OCI-LY3 (cell line): Measurements from ENCODE around the gene LRRC46.
A peak's percentile ranks its signal among the peaks of the same experiment; 100 is the strongest.

Experiments used
- H2AFZ ChIP-seq: fragments of 200-600, 300-600 bp; shearing (Covaris generic); 2 replicates; pipeline ENCODE4 v1.6.0; 2014; ENCODE audit warnings: antibody characterized with exemption, low read depth, low read length
- H3K27ac ChIP-seq: fragments of 200-600, 300-600 bp; sonication (generic); 2 replicates; pipeline ENCODE4 v1.5.1; 2014; ENCODE audit warnings: mild to moderate bottlenecking, low read length, moderate library complexity, mixed read lengths
- H3K27me3 ChIP-seq: fragments of 200-600, 300-600 bp; sonication (generic); 2 replicates; pipeline ENCODE4 v1.6.1; 2014; ENCODE audit warnings: low read depth, low read length, mixed read lengths
- H3K36me3 ChIP-seq: fragments of 200-600, 300-600 bp; sonication (generic); replicated peaks from 2 replicates; pipeline ENCODE3; 2014; ENCODE audit warnings: low read depth, low read length, mixed read lengths
- H3K4me1 ChIP-seq: fragments of 300-600, 200-600 bp; sonication (generic); 2 replicates; pipeline ENCODE4 v1.6.1; 2014; ENCODE audit warnings: low read length, mixed read lengths
- H3K4me2 ChIP-seq: fragments of 200-600, 300-600 bp; sonication (generic); 2 replicates; pipeline ENCODE4 v1.6.1; 2014; ENCODE audit warnings: low read length, mixed read lengths
- H3K4me3 ChIP-seq: fragments of 300-600, 200-600 bp; sonication (generic); 2 replicates; pipeline ENCODE4 v1.5.1; 2014; ENCODE audit warnings: antibody characterized with exemption, mild to moderate bottlenecking, low read length, moderate library complexity
- H3K79me2 ChIP-seq: fragments of 300-600, 200-600 bp; shearing (Covaris generic); 2 replicates; pipeline ENCODE4 v1.6.1; 2014; ENCODE audit warnings: mild to moderate bottlenecking, low read length, mixed read lengths
- H3K9ac ChIP-seq: fragments of 300-600, 200-600 bp; shearing (Covaris generic); 2 replicates; pipeline ENCODE4 v1.6.0; 2014; ENCODE audit warnings: mild to moderate bottlenecking, low read length, moderate library complexity
- H3K9me3 ChIP-seq: fragments of 200-600, 300-600 bp; shearing (Covaris generic); 2 replicates; pipeline ENCODE4 v1.6.1; 2014; ENCODE audit warnings: low read length, mixed read lengths; ENCODE audit not compliant: insufficient read depth
- H4K20me1 ChIP-seq: fragments of 200-600, 300-600 bp; sonication (generic); 2 replicates; pipeline ENCODE4 v1.6.1; 2016; ENCODE audit warnings: low read length, mixed read lengths; ENCODE audit not compliant: insufficient read depth
- EZH2phosphoT487 ChIP-seq: fragments of 200-600 bp; shearing (Covaris generic); IDR thresholded peaks from 2 replicates; pipeline ENCODE4 v1.6.1; 2018; ENCODE audit warnings: antibody characterized with exemption, mixed run types, low read depth
- TF ChIP-seq, protein P1 (sequence below): fragments of 200-600, 300-600 bp; sonication (generic); IDR thresholded peaks from 2 replicates; pipeline ENCODE4 v1.5.1; 2014; ENCODE audit warnings: antibody characterized with exemption, low read length, low read depth

LRRC46 gene

DNA sequence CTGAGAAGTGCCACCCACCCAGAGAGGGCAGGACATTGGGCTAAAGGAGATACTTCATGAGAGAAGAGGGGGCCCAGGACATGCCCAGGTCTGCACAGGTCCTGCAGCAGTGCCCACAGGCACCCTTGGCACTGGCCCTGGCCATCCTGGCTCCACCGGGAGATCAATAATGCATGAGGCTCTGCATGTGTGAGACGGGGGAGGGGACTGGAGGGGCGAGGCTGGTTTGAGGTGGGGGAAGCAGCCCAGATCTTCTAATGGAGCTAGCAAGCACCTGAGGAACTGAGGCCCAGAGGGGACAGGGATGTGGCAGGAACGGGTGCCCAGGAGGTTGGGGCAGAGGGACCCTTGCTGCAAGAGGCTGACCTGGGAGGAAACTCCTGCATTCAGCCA lies 10.4 kb upstream of the LRRC46 start:
- Histone ChIP-seq H3K79me2 (no peaks in the 10 kb centered on the region), H3K27ac (no peak overlapping the region), H3K27me3 (no peaks in the 10 kb centered on the region), H3K36me3 (peaks cover 9% of the 10 kb centered on the region), H3K4me2 (peak overlapping the region; percentile 85), H3K9ac (peak overlapping the region; percentile 72), H4K20me1 (no peaks in the 10 kb centered on the region), H3K9me3 (no peaks in the 10 kb centered on the region), H3K4me3 (peak overlapping the region; percentile 97), H2AFZ (no peak overlapping the region), H3K4me1 (peaks cover 18% of the 10 kb centered on the region)
- TF ChIP-seq, protein P1, sequence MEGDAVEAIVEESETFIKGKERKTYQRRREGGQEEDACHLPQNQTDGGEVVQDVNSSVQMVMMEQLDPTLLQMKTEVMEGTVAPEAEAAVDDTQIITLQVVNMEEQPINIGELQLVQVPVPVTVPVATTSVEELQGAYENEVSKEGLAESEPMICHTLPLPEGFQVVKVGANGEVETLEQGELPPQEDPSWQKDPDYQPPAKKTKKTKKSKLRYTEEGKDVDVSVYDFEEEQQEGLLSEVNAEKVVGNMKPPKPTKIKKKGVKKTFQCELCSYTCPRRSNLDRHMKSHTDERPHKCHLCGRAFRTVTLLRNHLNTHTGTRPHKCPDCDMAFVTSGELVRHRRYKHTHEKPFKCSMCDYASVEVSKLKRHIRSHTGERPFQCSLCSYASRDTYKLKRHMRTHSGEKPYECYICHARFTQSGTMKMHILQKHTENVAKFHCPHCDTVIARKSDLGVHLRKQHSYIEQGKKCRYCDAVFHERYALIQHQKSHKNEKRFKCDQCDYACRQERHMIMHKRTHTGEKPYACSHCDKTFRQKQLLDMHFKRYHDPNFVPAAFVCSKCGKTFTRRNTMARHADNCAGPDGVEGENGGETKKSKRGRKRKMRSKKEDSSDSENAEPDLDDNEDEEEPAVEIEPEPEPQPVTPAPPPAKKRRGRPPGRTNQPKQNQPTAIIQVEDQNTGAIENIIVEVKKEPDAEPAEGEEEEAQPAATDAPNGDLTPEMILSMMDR, result no peak

DNA sequence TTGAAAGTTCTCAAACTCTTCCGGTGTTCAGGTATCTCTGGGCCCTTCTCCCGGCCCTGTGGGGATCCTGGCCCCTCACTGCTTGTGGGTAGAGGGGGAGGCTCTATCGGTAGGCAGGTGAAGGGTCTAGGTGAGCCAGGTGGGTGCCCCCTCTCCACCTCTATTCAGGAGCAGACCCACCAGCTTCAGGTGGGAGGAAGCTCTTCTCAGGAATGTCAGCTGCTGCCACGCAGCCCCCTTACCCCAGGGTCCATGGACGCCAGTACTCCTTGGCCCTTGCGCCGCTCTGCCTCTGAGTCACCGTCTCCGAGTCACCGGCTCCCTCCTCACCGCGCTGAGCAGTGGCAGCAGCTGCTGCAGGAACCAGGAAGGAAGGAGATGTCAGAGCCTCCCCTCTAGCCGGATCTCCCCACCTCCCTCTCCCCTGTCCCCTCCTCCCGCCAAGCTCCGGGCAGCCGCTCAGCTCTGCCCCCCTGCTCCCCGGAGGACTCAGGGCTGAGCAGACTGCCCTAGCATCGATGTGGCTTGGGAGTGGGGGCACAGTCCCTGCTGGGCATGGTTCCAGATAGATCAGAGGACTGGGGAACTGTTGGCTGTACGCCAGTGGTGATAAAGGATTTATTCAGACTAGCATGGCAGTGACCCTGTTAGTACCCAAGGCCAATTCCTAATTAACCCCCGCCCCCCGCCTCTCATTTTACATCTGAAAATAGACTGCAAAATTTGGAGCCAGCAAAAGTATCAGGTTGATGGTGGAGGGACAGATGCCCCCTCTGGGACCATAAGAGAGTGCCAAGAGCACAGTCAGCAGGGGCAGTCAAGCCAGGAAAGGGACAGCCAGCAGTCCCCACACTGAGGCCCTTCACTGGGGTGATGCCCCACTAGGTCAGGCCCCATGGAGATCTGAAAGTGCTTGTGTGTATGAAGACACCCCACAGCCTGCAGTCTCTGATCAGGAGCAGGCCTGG lies 9.8 kb upstream of the LRRC46 start, which contains the start of gene OSBPL7:
OSBPL7 (minus strand) TSS at position 371 of the 968 bp plus-strand sequence. CDS start 1,516 bp downstream, outside the sequence.
- Histone ChIP-seq H3K27ac (no peak within 1 kb of the TSS), H3K36me3 (peaks cover 12% of the 10 kb centered on the region)

DNA sequence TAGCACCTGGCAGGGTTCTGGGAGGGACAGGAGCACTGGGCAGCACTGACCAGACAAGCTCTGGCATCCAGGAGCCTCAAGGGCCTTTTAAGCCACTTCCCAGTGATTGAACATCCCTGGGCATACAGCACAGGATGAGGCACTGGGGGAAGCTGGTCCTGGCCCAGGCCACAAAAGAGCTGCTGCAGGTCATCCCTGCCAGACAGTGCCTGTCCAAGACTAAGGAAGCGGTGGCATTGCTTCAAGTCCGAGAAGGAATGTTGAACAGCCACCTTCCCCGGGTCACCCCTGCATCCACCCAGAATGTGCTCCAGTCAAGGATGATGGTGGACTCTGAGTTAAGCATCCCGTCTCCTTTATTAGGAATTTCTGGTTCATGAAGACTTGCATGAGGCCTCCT lies 8.7 kb upstream of the LRRC46 start:
- Histone ChIP-seq H2AFZ (no peak overlapping the region), H3K9ac (no peak overlapping the region), H3K4me3 (no peak overlapping the region), H3K9me3 (no peaks in the 10 kb centered on the region), H3K27me3 (no peaks in the 10 kb centered on the region), H3K4me2 (no peak overlapping the region), H3K27ac (no peak overlapping the region), H3K79me2 (no peaks in the 10 kb centered on the region), H3K4me1 (peaks cover 18% of the 10 kb centered on the region), H4K20me1 (no peaks in the 10 kb centered on the region), H3K36me3 (peaks cover 17% of the 10 kb centered on the region)
- TF ChIP-seq, protein P1, result no peak
- no peak for TF ChIP-seq EZH2phosphoT487

More for the DNA sequence above, 9.8 kb upstream of the LRRC46 start, which contains the start of gene OSBPL7:
- H3K4me3 ChIP-seq, result peak within 1 kb of the TSS; percentile 97
- no peak for TF ChIP-seq EZH2phosphoT487
- TF ChIP-seq, protein P1, result peak; percentile 61
- H3K9me3 ChIP-seq, result no peaks in the 10 kb centered on the region
- no peaks in the 10 kb centered on the region for H4K20me1 ChIP-seq
- peak within 1 kb of the TSS; percentile 76 for H2AFZ ChIP-seq
- peak within 1 kb of the TSS; percentile 85 for H3K4me2 ChIP-seq
- no peaks in the 10 kb centered on the region for H3K27me3 ChIP-seq
- peak within 1 kb of the TSS; percentile 72 for H3K9ac ChIP-seq
- H3K79me2 ChIP-seq, result no peaks in the 10 kb centered on the region
- H3K4me1 ChIP-seq, result peaks cover 18% of the 10 kb centered on the region

DNA sequence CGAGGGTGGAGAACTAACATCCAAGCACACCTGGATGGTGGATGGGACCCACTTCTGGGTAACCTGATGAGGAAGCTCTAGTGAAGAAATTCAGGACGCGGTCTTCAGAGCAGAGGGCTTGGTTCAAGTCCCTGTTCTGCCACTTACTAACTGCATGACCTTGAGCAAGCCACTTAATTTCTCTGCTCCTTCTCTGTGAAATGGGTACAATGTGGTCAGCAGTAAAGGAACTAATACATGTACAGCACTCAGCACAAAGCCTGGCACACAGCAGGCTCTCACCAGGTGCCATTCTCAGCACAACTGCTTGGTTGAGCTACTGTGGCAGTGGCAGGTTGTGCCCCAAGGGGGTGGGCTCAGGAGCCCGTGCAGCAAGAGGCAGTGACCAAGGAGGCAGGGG lies 8.0 kb upstream of the LRRC46 start:
- H3K36me3 ChIP-seq, result peaks cover 21% of the 10 kb centered on the region
- no peak overlapping the region for H2AFZ ChIP-seq
- 0 out of 2 replicates have a peak, but pooled peaks cover 3% of the 10 kb centered on the region for H3K79me2 ChIP-seq
- H3K9me3 ChIP-seq, result no peaks in the 10 kb centered on the region
- H3K4me3 ChIP-seq, result no peak overlapping the region
- H3K4me1 ChIP-seq, result peaks cover 18% of the 10 kb centered on the region
- no peak for TF ChIP-seq EZH2phosphoT487
- TF ChIP-seq, protein P1, result no peak
- no peak overlapping the region for H3K4me2 ChIP-seq
- H3K27me3 ChIP-seq, result no peaks in the 10 kb centered on the region
- H3K27ac ChIP-seq, result no peak overlapping the region
- no peak overlapping the region for H3K9ac ChIP-seq
- H4K20me1 ChIP-seq, result no peaks in the 10 kb centered on the region
